Endothelial cell of umbilical vein (primary cell): ENCODE results near the gene NEO1. TPM values are rescaled to one million over a fixed set of nuclear protein-coding genes. Genes with fewer than 3 reads are reported as not detected.

Source experiments
- BruUV-seq: library from RNA; stranded (reverse); fragments of 400-500 nt; replicated peaks from 2 replicates; lab custom pipeline; 2021; lab: Mats Ljungman, UMichigan
- CTCF ChIA-PET: fragments of 300-600, 350-600 bp; sonication (Branson Sonifier 250); formaldehyde crosslinking; loops from one replicate; lab custom pipeline; 2021; ENCODE audit warnings: antibody characterized with exemption, inconsistent platforms; lab: Charles Lee
- POLR2A ChIA-PET: fragments of 300-600, 350-600 bp; sonication (Branson Sonifier 250); formaldehyde crosslinking; loops from one replicate; lab custom pipeline; 2021; ENCODE audit warnings: antibody characterized with exemption, inconsistent platforms; lab: Charles Lee
- DNase-seq: peaks from one replicate; pipeline ENCODE4 v3.0.0-alpha.2; 2011; ENCODE audit warnings: low read depth, low spot score
- FAIRE-seq: peaks from 2 replicates; lab custom pipeline; 2011; peaks lifted over from hg19 to GRCh38; lab: Jason Lieb, UNC
- H2AFZ ChIP-seq: 2 replicates; pipeline ENCODE4 v1.6.0; 2012; ENCODE audit warnings: low read depth, low read length, control low read depth, inconsistent platforms
- H3K27ac ChIP-seq: 2 replicates; pipeline ENCODE4 v1.5.1; 2011; ENCODE audit warnings: low read depth, mild to moderate bottlenecking, control low read depth, low read length, moderate library complexity; ENCODE audit not compliant: insufficient read depth
- H3K27me3 ChIP-seq, 2 experiments: 2 replicates each; pipeline versions ENCODE4 v1.6.0 to v1.6.1; 2011; ENCODE audit warnings: low read length in 2 of 2, mixed read lengths in 1 of 2; ENCODE audit not compliant: control insufficient read depth in 2 of 2, insufficient read depth in 2 of 2
- H3K36me3 ChIP-seq, 2 experiments: 2 replicates in 1 of 2; 3 replicates in 1 of 2; pipeline ENCODE4 v1.5.1; 2011; ENCODE audit warnings: low read length in 2 of 2, mild to moderate bottlenecking in 1 of 2, moderate library complexity in 1 of 2; ENCODE audit not compliant: control insufficient read depth in 2 of 2, insufficient read depth in 2 of 2; ENCODE audit errors: extremely low read depth in 1 of 2
- H3K4me1 ChIP-seq: 3 replicates; pipeline ENCODE4 v1.5.1; 2011; ENCODE audit warnings: mild to moderate bottlenecking, low read length; ENCODE audit not compliant: control insufficient read depth, insufficient read depth; ENCODE audit errors: extremely low read depth
- H3K4me2 ChIP-seq: 2 replicates; pipeline ENCODE4 v1.6.1; 2011; ENCODE audit warnings: low read length, control low read depth, mixed read lengths; ENCODE audit not compliant: insufficient read depth
- H3K4me3 ChIP-seq, 3 experiments: fragments of 200-600 bp in 1 of 3; sonication (generic), shearing (Covaris generic) in 1 of 3; replicated peaks in 1 of 3; 2 replicates each; pipeline ENCODE4 v1.5.1; 2011 to 2016; ENCODE audit warnings: control low read depth in 3 of 3, low read length in 3 of 3, mild to moderate bottlenecking in 2 of 3, inconsistent platforms in 1 of 3, low read depth in 1 of 3, moderate library complexity in 1 of 3; ENCODE audit not compliant: insufficient read depth in 1 of 3
- H3K79me2 ChIP-seq: 2 replicates; pipeline ENCODE4 v1.6.0; 2012; ENCODE audit warnings: low read length, inconsistent platforms; ENCODE audit not compliant: control insufficient read depth, insufficient read depth
- H3K9ac ChIP-seq: replicated peaks from 2 replicates; pipeline ENCODE3; 2011; ENCODE audit warnings: low read length, control low read depth; ENCODE audit not compliant: insufficient read depth; ENCODE audit errors: extremely low read depth
- H3K9me1 ChIP-seq: replicated peaks from 3 replicates; pipeline ENCODE4 v1.6.0; 2011; ENCODE audit warnings: mild to moderate bottlenecking, low read length; ENCODE audit not compliant: control insufficient read depth, insufficient read depth; ENCODE audit errors: extremely low read depth
- H3K9me3 ChIP-seq: replicated peaks from 2 replicates; pipeline ENCODE4 v1.5.1; 2012; ENCODE audit warnings: low read length, inconsistent platforms; ENCODE audit not compliant: control insufficient read depth, insufficient read depth
- H4K20me1 ChIP-seq: replicated peaks from 2 replicates; pipeline ENCODE3; 2011; ENCODE audit warnings: mild to moderate bottlenecking, low read length; ENCODE audit not compliant: control insufficient read depth, insufficient read depth; ENCODE audit errors: extremely low read depth
- CTCF ChIP-seq, 2 donors: IDR thresholded peaks; 1 replicate in 1 of 2; 2 replicates in 1 of 2; pipeline ENCODE4 v1.5.1; 2011; ENCODE audit warnings: low read length in 2 of 2, mild to moderate bottlenecking in 2 of 2, moderate library complexity in 2 of 2, control low read depth in 1 of 2, inconsistent platforms in 1 of 2, low read depth in 1 of 2; ENCODE audit not compliant: insufficient read depth in 1 of 2; ENCODE audit errors: extremely low read depth in 1 of 2
- EZH2 ChIP-seq: IDR thresholded peaks from 2 replicates; pipeline ENCODE4 v1.6.1; 2012; ENCODE audit warnings: borderline replicate concordance, low read depth, mild to moderate bottlenecking, moderate library complexity, low read length, inconsistent platforms; ENCODE audit not compliant: severe bottlenecking
- FOS ChIP-seq: IDR thresholded peaks from 2 replicates; pipeline ENCODE4 v1.6.1; 2011; ENCODE audit warnings: mild to moderate bottlenecking, low read length, moderate library complexity, borderline replicate concordance; ENCODE audit not compliant: insufficient read depth
- GATA2 ChIP-seq: IDR thresholded peaks from 2 replicates; pipeline ENCODE4 v1.7.0; 2011; ENCODE audit warnings: low read depth, mild to moderate bottlenecking, moderate library complexity, mixed read lengths, low read length; ENCODE audit not compliant: insufficient read length, insufficient read depth
- JUN ChIP-seq: IDR thresholded peaks from 2 replicates; pipeline ENCODE4 v1.6.1; 2011; ENCODE audit warnings: borderline replicate concordance, low read depth; ENCODE audit not compliant: insufficient read length, insufficient read depth
- MAX ChIP-seq: IDR thresholded peaks from 2 replicates; pipeline ENCODE4 v1.6.1; 2011; ENCODE audit not compliant: insufficient read depth, insufficient read length
- MYC ChIP-seq: IDR thresholded peaks from one replicate; pipeline ENCODE4 v1.6.1; 2011; ENCODE audit warnings: mild to moderate bottlenecking, low read depth, low read length
- POLR2A ChIP-seq: IDR thresholded peaks from 2 replicates; pipeline ENCODE4 v1.6.1; 2012; ENCODE audit warnings: low read depth, mild to moderate bottlenecking, control low read depth, low read length
- POLR2AphosphoS5 ChIP-seq: IDR thresholded peaks from 2 replicates; pipeline ENCODE4 v1.6.1; 2012; ENCODE audit warnings: low read depth, mild to moderate bottlenecking, control low read depth, low read length, moderate library complexity; ENCODE audit not compliant: insufficient read depth
- dilution Hi-C: fragments of 300-500 bp; cut with MboI; formaldehyde crosslinking; loops from one replicate; pipeline ENCODE4 v1.15.0; 2019; ENCODE audit warnings: low sequenced_read_pairs; ENCODE audit not compliant: extremely low pct_ligation_motif_present
- intact Hi-C: fragments of 100-400 bp; cut with micrococcal nuclease; formaldehyde crosslinking; loops from one replicate; pipeline ENCODE4 v1.10.0; 2022
- polyA plus RNA-seq, 4 experiments: library from polyadenylated mRNA; depleted of rRNA in 3 of 4; stranded (reverse) in 3 of 4; unstranded in 1 of 4; fragments of >200 nt; gene quantifications; 2 replicates each; pipeline versions ENCODE4 v1.2.1 to v1.2.3, GENCODE V29; 2011 to 2012; ENCODE audit warnings: missing spikeins in 1 of 4
- total RNA-seq: library from RNA; stranded (reverse); gene quantifications from 2 replicates; pipeline ENCODE4 v1.2.3, GENCODE V29; 2021

NEO1 gene
- total and polyA plus RNA-seq, 2 donors (not counting 3 experiments of a cell fraction or from before 2014, with no cell fraction given) = 0.12 to 0.35 TPM

DNA sequence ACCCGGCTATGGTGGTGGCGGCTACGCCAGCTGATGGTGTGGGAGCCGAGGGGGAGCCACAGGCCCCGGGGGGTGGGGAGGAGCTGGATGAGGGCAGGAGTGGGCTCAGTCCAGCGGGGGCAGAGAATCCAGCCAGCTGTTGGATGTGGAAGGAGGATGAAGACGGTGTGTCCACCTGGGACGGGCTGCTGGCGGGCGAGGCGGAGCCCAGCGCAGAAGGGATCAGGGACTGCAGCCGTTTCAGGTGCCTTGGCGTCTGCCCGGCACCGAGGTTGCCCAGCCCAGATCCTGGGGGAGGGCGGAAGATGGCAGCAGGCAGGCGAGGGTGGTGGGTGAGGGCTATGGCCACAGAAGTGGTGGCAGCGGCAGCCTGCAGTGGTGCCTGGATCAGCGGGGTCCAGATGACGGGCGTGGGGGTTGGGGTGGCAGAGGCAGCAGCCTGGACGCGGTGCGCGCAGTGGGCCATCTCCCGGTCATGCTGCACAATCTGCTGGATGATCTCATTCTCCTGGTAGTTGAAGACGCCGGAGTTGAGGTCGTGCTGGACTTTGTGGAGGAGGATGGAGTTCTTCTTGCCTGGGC lies 271.2 kb downstream of the NEO1 start:
- FAIRE-seq = no peak
- Histone ChIP-seq H3K27me3 (no peaks in the 10 kb centered on the region), H3K36me3 (no peaks in the 10 kb centered on the region), H3K4me3 (no peak overlapping the region), H3K27ac (no peak overlapping the region), H4K20me1 (no peaks in the 10 kb centered on the region), H3K9me3 (no peaks in the 10 kb centered on the region), H3K4me2 (no peak overlapping the region), H3K4me1 (no peaks in the 10 kb centered on the region), H3K9me1 (no peaks in the 10 kb centered on the region), H3K9ac (no peak overlapping the region), H3K79me2 (no peaks in the 10 kb centered on the region), H2AFZ (no peak overlapping the region)
- ChIA-PET POLR2A (no interaction called here), CTCF (no interaction called here)
- dilution Hi-C loops = no loop called here
- no peak for TF ChIP-seq POLR2AphosphoS5
- no peak for TF ChIP-seq CTCF (IDR thresholded peaks at IDR 0.05; ENCODE audit: extremely low read depth in 1 of 2, insufficient read depth in 1 of 2, low read depth in 1 of 2, low read length in 2 of 2)
- TF ChIP-seq EZH2 = no peak
- no peak for TF ChIP-seq MYC
- TF ChIP-seq GATA2 = no peak
- TF ChIP-seq POLR2A = no peak
- no peak for TF ChIP-seq FOS
- TF ChIP-seq MAX = no peak
- no peak for TF ChIP-seq JUN
- intact Hi-C loops = no loop called here
- DNase-seq = no peak
- no TSS peak for BruUV-seq
